NCI-H128 (cell line): ENCODE data around the gene EME1.
"Not testable (repeated sequence)": the region's sequence is repeated elsewhere in the genome, so short reads cannot be mapped to it uniquely, and the experiment has no call there.

Experiments
- DNase-seq: peaks from one replicate; lab custom pipeline; 2025; ENCODE audit not compliant: unreplicated experiment; lab: John Stamatoyannopoulos, UW

EME1 gene

GRCh38 chr17:50372758-50373556 is at the start of gene EME1, which contains the start of gene MRPL27:
Gene EME1 (plus strand): TSS chr17:50373229. CDS start chr17:50375209, 1,980 bp downstream.
Gene MRPL27 (minus strand): TSS chr17:50373184. CDS start chr17:50373170, 14 bp downstream.
- DNase-seq = peak; percentile 68

GRCh38 chr17:50325906-50326305 is 47.1 kb upstream of the EME1 start:
- DNase-seq = no peak

GRCh38 chr17:50326831-50327364 is 46.1 kb upstream of the EME1 start:
- DNase-seq = no peak

GRCh38 chr17:50328363-50329325 is 44.4 kb upstream of the EME1 start:
- no peak for DNase-seq

GRCh38 chr17:50329716-50330115 is 43.3 kb upstream of the EME1 start:
- DNase-seq = no peak

- no peak for DNase-seq
Observed at GRCh38 chr17:50330151-50330775, 42.8 kb upstream of the EME1 start.

- no peak for DNase-seq
Observed at GRCh38 chr17:50331085-50331791, 41.8 kb upstream of the EME1 start.

GRCh38 chr17:50332196-50332595 is 40.8 kb upstream of the EME1 start:
- DNase-seq = no peak

GRCh38 chr17:50333291-50334057 is 39.6 kb upstream of the EME1 start:
- not testable (repeated sequence) for DNase-seq

- DNase-seq = no peak
Observed at GRCh38 chr17:50337956-50338355, 35.1 kb upstream of the EME1 start.

- DNase-seq = no peak
Observed at GRCh38 chr17:50338645-50339044, 34.4 kb upstream of the EME1 start.

- no peak for DNase-seq
Observed at GRCh38 chr17:50339381-50339780, 33.6 kb upstream of the EME1 start.

GRCh38 chr17:50344731-50345365 is 28.2 kb upstream of the EME1 start:
- no peak for DNase-seq

- DNase-seq = peak; percentile 27
Observed at GRCh38 chr17:50345432-50346312, 27.4 kb upstream of the EME1 start, which contains the start of gene XYLT2. Gene XYLT2 (plus strand): TSS chr17:50346126. CDS start chr17:50346141, 15 bp downstream.

GRCh38 chr17:50346313-50347116 is 26.5 kb upstream of the EME1 start:
- DNase-seq = no peak

- DNase-seq = no peak
Observed at GRCh38 chr17:50347117-50347893, 25.7 kb upstream of the EME1 start.
